Neural crest cell (in vitro differentiated cells): Measurements from ENCODE around the gene GCKR. TPM values are rescaled to one million over a fixed set of nuclear protein-coding genes. Genes with fewer than 3 reads are reported as not detected.

ENCODE experiments used
- DNase-seq: peaks from one replicate; pipeline ENCODE4 v3.0.0; 2021; ENCODE audit warnings: low read depth, mixed read lengths, low spot score
- H3K27ac Mint-ChIP-seq: one replicate; pipeline ENCODE4 v1.8.0; 2021; ENCODE audit warnings: mild to moderate bottlenecking, mixed read lengths; ENCODE audit not compliant: unreplicated experiment
- H3K27me3 Mint-ChIP-seq: 2 replicates; pipeline ENCODE4 v1.8.0; 2021; ENCODE audit warnings: low read depth, mild to moderate bottlenecking, mixed read lengths
- H3K36me3 Mint-ChIP-seq: 2 replicates; pipeline ENCODE4 v1.8.0; 2021; ENCODE audit warnings: low read depth, mild to moderate bottlenecking, mixed read lengths
- H3K4me1 Mint-ChIP-seq: 2 replicates; pipeline ENCODE4 v1.8.0; 2021; ENCODE audit warnings: mixed read lengths
- H3K4me3 Mint-ChIP-seq: one replicate; pipeline ENCODE4 v1.8.0; 2021; ENCODE audit warnings: mild to moderate bottlenecking, mixed read lengths
- H3K9me3 Mint-ChIP-seq: 2 replicates; pipeline ENCODE4 v1.8.0; 2021; ENCODE audit warnings: mixed read lengths
- total RNA-seq: library from RNA; stranded (reverse); gene quantifications from 2 replicates; pipeline ENCODE4 v1.2.1, GENCODE V29; 2021
- TF ChIP-seq, protein P1 (sequence below): fragments of 200-600 bp; sonication (generic); conservative IDR thresholded peaks from 2 replicates; pipeline ENCODE4 v1.5.0; 2021; ENCODE audit warnings: antibody characterized with exemption, mild to moderate bottlenecking

Gene GCKR
- total RNA-seq, 1 donor from 2014 or later: 0.42 TPM

DNA sequence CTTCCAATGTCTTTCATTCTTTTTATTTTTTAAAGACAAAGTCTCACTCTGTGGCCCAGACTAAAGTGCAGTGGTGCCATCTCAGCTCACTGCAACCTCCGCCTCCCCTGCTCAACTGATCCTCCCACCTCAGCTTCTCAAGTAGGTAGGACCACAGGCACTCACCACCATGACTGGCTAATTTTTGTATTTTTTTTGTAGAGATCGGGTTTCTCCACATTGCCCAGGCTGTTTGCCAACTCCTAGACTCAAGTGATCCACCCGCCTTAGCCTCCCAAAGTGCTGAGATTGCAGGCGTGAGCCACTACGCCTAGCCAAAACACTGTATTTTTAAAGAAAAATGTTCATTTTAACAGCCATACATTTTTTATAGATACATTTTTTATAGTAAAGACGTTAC, 12.7 kb downstream of the GCKR start:
- no peaks in the 10 kb centered on the region for H3K9me3 Mint-ChIP-seq
- no peak overlapping the region for H3K27ac Mint-ChIP-seq
- H3K4me1 Mint-ChIP-seq: no peaks in the 10 kb centered on the region
- TF ChIP-seq, protein P1, sequence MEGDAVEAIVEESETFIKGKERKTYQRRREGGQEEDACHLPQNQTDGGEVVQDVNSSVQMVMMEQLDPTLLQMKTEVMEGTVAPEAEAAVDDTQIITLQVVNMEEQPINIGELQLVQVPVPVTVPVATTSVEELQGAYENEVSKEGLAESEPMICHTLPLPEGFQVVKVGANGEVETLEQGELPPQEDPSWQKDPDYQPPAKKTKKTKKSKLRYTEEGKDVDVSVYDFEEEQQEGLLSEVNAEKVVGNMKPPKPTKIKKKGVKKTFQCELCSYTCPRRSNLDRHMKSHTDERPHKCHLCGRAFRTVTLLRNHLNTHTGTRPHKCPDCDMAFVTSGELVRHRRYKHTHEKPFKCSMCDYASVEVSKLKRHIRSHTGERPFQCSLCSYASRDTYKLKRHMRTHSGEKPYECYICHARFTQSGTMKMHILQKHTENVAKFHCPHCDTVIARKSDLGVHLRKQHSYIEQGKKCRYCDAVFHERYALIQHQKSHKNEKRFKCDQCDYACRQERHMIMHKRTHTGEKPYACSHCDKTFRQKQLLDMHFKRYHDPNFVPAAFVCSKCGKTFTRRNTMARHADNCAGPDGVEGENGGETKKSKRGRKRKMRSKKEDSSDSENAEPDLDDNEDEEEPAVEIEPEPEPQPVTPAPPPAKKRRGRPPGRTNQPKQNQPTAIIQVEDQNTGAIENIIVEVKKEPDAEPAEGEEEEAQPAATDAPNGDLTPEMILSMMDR: no peak
- no peak for DNase-seq
- no peaks in the 10 kb centered on the region for H3K36me3 Mint-ChIP-seq
- H3K4me3 Mint-ChIP-seq: no peak overlapping the region
- peaks cover 22% of the 10 kb centered on the region for H3K27me3 Mint-ChIP-seq

DNA sequence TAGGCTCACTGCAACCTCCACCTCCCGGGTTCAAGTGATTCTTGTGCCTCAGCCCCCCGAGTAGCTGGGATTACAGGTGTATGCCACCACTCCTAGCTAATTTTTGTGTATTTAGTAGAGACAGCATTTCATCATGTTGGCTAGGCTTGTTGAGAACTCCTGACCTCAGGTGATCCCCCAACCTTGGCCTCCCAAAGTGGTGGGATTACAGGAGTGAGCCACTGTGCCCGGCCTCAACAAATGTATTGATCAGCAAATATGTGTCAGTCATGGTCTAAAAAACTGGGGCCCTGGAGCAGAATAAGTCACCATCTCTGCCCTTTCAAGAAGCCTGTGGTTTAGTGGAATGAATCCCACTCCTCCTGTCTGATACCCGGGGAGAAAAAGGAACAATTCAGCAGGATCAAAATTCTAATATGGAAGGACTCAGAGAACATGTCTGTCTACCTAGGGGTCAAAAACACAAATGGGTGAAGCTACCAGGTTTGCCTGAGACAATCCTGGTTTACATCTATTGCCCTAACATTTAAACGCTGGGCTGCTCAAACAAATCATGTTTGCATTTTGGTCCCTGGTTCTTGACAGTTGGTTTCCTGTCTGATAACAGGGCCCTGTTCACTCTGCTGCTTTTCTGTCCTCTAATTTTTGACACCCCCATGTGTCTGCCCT, 21.6 kb downstream of the GCKR start:
- H3K4me3 Mint-ChIP-seq: no peak overlapping the region
- H3K27me3 Mint-ChIP-seq: peaks cover 24% of the 10 kb centered on the region
- H3K36me3 Mint-ChIP-seq: no peaks in the 10 kb centered on the region
- no peaks in the 10 kb centered on the region for H3K4me1 Mint-ChIP-seq
- TF ChIP-seq, protein P1: no peak
- DNase-seq: no peak
- H3K9me3 Mint-ChIP-seq: no peaks in the 10 kb centered on the region
- H3K27ac Mint-ChIP-seq: no peak overlapping the region

DNA sequence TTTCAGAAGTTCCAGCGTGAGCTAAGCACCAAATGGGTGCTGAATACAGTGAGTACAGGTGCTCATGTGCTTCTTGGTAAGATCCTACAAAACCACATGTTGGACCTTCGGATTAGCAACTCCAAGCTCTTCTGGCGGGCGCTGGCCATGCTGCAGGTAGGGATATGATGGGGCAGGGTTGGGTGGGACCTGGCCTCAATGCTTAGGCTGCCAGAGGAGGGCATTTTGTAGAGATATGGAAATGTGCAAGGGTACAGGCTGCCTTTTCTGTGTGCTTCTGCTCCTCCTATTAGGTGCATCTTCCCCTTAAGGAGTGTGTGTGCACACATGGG, 22.1 kb downstream of the GCKR start:
- H3K4me1 Mint-ChIP-seq: no peaks in the 10 kb centered on the region
- peaks cover 20% of the 10 kb centered on the region for H3K27me3 Mint-ChIP-seq
- H3K27ac Mint-ChIP-seq: no peak overlapping the region
- TF ChIP-seq, protein P1: no peak
- DNase-seq: no peak
- H3K4me3 Mint-ChIP-seq: no peak overlapping the region
- no peaks in the 10 kb centered on the region for H3K36me3 Mint-ChIP-seq
- H3K9me3 Mint-ChIP-seq: no peaks in the 10 kb centered on the region

DNA sequence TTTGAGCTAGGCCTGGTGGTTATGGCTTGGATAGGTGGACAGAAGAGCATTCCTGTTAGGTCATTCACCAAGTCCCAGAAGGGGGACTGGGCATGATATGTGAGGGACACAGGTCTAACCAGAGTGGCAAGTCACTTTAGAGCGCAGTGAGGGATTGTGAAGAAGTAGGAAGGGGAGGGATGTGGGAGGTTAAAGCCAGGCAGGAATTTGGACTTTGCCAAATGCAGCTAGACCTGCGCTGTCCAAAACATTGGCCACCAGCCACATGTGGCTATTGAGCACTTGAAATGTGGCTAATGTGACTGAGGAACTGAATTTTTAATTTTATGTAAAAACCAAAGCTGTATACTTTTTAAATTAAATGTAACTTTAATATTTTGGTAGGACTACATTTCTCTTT, 23.7 kb downstream of the GCKR start:
- no peaks in the 10 kb centered on the region for H3K9me3 Mint-ChIP-seq
- H3K27ac Mint-ChIP-seq: no peak overlapping the region
- no peaks in the 10 kb centered on the region for H3K4me1 Mint-ChIP-seq
- H3K36me3 Mint-ChIP-seq: no peaks in the 10 kb centered on the region
- no peak overlapping the region for H3K4me3 Mint-ChIP-seq
- no peak for DNase-seq
- H3K27me3 Mint-ChIP-seq: peaks cover 12% of the 10 kb centered on the region
- TF ChIP-seq, protein P1: no peak

DNA sequence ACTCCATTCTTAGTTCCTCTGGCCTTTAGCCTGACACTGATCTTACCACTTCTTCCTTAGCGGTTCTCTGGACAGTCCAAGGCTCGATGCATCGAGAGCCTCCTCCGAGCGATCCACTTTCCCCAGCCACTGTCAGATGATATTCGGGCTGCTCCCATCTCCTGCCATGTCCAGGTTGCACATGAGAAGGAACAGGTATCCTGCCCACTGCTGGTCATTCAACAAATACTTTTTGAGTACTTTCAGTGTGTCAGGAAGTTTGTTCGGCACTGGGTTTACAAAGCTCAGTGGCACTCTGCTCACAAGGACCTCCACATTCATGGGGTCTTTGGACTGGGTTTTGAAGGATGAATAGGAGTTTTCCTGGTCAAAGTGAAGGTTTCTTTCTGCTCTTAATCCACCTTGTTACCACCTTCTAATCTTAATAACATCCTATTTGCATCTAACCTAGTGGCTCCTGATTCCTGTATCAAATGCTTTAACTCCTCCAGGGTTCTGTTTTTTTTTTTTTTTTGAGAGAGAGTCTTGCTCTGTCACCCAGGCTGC, 25.8 kb downstream of the GCKR start:
- no peak overlapping the region for H3K4me3 Mint-ChIP-seq
- no peaks in the 10 kb centered on the region for H3K4me1 Mint-ChIP-seq
- H3K36me3 Mint-ChIP-seq: no peaks in the 10 kb centered on the region

More for the DNA sequence above, 25.8 kb downstream of the GCKR start:
- TF ChIP-seq, protein P1: no peak
- H3K27ac Mint-ChIP-seq: no peak overlapping the region
- H3K9me3 Mint-ChIP-seq: no peaks in the 10 kb centered on the region
- no peak for DNase-seq
- H3K27me3 Mint-ChIP-seq: peaks cover 14% of the 10 kb centered on the region
